Measurements from ENCODE around the gene PCDHGA2.

The PCDHGA2 gene

DNA sequence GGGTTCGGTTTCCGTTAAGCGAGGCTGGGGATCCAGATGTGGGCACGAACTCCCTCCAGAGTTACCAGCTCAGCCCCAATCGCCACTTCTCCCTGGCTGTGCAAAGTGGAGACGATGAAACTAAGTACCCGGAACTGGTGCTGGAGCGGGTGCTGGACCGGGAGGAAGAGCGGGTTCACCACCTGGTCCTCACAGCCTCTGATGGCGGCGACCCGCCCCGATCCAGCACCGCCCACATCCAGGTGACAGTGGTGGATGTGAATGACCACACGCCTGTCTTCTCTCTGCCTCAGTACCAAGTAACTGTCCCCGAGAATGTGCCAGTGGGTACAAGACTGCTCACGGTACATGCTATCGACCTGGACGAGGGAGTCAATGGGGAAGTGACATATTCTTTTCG is 44.8 kb downstream of the PCDHGA2 start:
- DNase-seq (ENCODE audit: low read depth), result no peak

DNA sequence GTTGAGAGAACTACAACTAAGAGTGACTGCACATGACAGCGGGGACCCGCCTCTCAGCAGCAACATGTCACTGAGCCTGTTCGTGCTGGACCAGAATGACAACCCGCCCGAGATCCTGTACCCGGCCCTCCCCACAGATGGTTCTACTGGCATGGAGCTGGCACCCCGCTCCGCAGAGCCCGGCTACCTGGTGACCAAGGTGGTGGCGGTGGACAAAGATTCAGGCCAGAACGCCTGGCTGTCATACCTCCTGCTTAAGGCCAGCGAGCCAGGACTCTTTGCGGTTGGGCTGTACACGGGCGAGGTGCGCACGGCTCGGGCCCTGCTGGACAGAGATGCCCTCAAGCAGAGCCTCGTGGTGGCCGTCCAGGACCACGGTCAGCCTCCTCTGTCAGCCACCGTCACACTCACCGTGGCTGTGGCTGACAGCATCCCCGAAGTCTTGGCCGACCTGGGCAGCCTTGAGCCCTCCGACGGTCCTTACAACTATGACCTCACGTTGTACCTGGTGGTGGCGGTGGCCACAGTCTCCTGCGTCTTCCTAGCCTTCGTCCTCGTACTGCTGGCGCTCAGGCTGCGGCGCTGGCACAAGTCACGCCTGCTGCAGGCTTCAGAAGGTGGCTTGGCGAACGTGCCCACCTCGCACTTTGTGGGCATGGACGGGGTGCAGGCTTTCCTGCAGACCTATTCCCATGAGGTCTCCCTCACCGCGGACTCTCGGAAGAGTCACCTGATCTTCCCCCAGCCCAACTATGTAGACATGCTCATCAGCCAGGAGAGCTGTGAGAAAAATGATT is 46.1 kb downstream of the PCDHGA2 start:
- DNase-seq (ENCODE audit: low read depth), result no peak

DNA sequence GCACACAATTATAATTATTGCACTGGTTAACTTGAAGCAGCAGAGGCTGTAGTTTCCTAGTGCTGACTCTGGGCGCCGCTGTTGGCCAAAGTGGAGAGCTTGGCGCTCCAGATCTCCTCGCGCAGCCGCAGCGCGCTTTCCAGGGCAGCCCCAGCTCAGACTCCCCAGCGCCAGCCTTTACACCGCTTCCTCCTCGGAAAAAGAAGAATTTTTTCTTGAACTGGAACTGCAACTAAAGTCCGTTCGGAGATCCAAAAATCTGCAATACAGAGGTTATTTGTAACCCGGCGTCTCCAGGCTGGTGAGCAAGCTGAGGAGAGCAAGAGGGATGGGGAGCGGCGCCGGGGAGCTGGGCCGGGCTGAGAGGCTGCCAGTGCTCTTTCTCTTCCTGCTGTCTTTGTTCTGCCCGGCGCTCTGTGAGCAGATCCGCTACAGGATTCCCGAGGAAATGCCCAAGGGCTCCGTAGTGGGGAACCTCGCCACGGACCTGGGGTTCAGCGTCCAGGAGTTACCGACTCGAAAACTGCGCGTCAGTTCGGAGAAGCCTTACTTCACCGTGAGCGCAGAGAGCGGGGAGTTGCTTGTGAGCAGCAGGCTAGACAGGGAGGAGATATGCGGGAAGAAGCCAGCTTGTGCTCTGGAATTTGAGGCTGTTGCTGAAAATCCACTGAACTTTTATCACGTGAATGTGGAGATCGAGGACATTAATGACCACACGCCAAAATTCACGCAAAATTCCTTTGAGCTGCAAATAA is 49.2 kb downstream of the PCDHGA2 start, which contains the start of gene PCDHGB4:
PCDHGB4 (plus strand) TSS at position 142 of the 755 bp plus-strand sequence; CDS start at position 329, 187 bp downstream.
- DNase-seq (ENCODE audit: low read depth), result peak; percentile 31

DNA sequence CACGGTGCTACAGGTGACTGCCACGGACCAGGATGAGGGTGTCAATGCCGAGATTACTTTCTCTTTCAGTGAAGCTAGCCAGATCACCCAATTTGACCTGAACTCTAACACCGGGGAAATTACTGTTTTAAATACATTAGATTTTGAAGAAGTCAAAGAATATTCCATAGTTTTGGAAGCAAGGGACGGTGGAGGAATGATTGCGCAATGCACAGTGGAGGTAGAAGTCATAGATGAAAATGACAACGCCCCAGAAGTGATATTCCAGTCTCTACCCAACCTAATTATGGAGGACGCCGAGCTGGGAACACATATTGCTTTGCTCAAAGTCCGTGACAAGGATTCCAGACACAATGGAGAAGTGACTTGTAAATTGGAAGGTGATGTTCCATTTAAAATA is 50.1 kb downstream of the PCDHGA2 start:
- no peak for DNase-seq (ENCODE audit: low read depth)

DNA sequence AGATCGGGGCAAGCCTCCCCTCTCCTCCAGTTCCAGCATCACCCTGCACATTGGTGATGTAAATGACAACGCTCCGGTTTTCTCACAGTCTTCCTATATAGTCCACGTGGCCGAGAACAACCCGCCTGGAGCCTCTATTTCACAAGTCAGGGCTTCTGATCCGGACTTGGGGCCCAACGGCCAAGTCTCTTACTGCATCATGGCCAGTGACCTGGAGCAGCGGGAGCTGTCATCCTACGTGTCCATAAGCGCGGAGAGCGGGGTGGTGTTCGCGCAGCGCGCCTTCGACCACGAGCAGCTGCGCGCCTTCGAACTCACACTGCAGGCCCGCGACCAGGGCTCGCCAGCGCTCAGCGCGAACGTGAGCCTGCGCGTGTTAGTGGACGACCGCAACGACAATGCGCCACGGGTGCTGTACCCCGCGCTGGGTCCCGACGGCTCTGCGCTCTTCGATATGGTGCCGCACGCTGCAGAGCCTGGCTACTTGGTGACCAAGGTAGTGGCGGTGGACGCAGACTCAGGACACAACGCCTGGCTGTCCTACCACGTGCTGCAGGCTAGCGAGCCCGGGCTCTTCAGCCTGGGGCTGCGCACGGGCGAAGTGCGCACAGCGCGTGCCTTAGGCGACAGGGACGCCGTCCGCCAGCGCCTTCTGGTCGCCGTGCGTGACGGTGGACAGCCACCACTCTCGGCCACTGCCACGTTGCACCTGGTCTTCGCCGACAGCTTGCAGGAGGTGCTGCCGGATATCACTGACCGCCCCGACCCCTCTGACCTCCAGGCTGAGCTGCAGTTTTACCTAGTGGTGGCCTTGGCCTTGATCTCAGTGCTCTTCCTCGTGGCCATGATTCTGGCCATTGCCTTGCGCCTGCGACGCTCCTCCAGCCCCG is 50.8 kb downstream of the PCDHGA2 start:
- no peak for DNase-seq (ENCODE audit: low read depth)

DNA sequence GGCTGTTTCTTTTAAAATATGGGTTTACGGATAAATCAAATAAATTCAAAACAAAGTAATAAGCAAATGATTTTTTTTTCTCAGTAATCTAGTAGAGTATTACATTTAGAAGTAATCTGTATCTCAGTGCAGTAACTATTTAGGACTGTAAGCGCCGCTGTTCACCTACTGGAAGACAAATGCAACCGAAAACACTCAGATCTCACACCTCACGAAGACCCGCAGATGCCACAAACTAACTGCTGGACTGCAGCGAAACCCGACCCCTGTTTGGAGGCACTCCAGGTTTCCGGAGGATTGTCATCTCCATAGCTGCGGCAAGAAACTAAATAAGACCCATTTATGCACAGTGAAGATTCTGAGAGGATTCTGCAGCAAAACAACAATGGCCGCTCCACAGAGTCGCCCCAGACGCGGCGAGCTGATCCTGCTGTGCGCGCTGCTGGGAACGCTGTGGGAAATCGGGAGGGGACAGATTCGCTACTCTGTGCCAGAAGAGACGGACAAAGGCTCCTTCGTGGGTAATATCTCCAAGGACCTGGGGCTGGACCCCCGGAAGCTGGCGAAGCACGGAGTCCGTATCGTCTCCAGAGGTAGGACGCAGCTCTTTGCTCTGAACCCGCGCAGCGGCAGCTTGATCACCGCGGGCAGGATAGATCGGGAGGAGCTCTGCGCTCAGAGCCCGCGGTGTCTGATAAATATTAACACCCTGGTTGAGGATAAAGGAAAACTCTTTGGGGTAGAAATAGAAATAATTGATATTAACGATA is 54.1 kb downstream of the PCDHGA2 start, which contains the start of gene PCDHGA8:
PCDHGA8 (plus strand) TSS at position 205 of the 770 bp plus-strand sequence; CDS start at position 386, 181 bp downstream.
- DNase-seq (ENCODE audit: low read depth), result no peak

All from activated T-cell treated with anti-CD3 and anti-CD28 coated beads for 48 hours (primary cell).